Body of pancreas (tissue), 4 donors: ENCODE results near the gene CNIH1. TPM values are rescaled to one million over a fixed set of nuclear protein-coding genes. Genes with fewer than 3 reads are reported as not detected.
"Not testable (repeated sequence)": the region's sequence is repeated elsewhere in the genome, so short reads cannot be mapped to it uniquely, and the experiment has no call there.

Experiments
- ATAC-seq: fragments of 150-250 bp; one replicate; pipeline ENCODE4 v1.9.1; 2016
- DNase-seq, 4 donors: peaks; one replicate each; pipeline ENCODE4 v3.0.0-alpha.2; 2019
- H3K27ac ChIP-seq, 4 donors: fragments of 200-600 bp; sonication (generic); 1 replicate in 3 of 4; 2 replicates in 1 of 4; pipeline versions ENCODE4 v1.5.1 to v1.6.1; 2016 to 2019; ENCODE audit warnings: mild to moderate bottlenecking in 1 of 4, mixed read lengths in 1 of 4, moderate library complexity in 1 of 4
- H3K27me3 ChIP-seq, 2 donors: fragments of 200-600 bp; sonication (generic); one replicate each; pipeline ENCODE4 v1.6.0; 2016; ENCODE audit warnings: mild to moderate bottlenecking in 1 of 2
- H3K36me3 ChIP-seq, 2 donors: fragments of 200-600 bp; sonication (generic); replicated peaks in 1 of 2; 2 replicates each; pipeline ENCODE4 v1.5.1; 2016; ENCODE audit warnings: low read depth in 2 of 2; ENCODE audit not compliant: insufficient read depth in 1 of 2
- H3K4me1 ChIP-seq: fragments of 200-600 bp; sonication (generic); one replicate; pipeline ENCODE4 v1.6.0; 2016
- H3K4me3 ChIP-seq, 2 donors: fragments of 200-600 bp; sonication (generic); 1 replicate in 1 of 2; 2 replicates in 1 of 2; pipeline ENCODE4 v1.5.1; 2016 to 2019
- H3K9me3 ChIP-seq, 3 donors: fragments of 200-600 bp; sonication (generic); 1 replicate in 2 of 3; 2 replicates in 1 of 3; pipeline ENCODE4 v1.5.1; 2016
- POLR2A ChIP-seq, 3 donors: fragments of 450-650 bp; IDR thresholded peaks; one replicate each; pipeline ENCODE4 v1.6.1; 2016; ENCODE audit warnings: antibody characterized with exemption in 3 of 3, mild to moderate bottlenecking in 2 of 3
- WGBS, 2 donors: methylation state at CpG; one replicate each; pipeline ENCODE4 v1.1.5; 2017; 5-methylcytosine and 5-hydroxymethylcytosine counted together
- intact Hi-C: fragments of 100-400 bp; cut with DNase I; formaldehyde crosslinking; loops from one replicate; pipeline ENCODE4 v1.15.1; 2023
- total RNA-seq, 2 donors: library from RNA; depleted of rRNA; stranded (reverse); fragments of >200 nt; gene quantifications; one replicate each; pipeline ENCODE4 v1.1.0, GENCODE V29; 2016
- TF ChIP-seq, protein P1 (sequence below), 7 experiments: fragments of 450-650 bp in 4 of 7; fragments of 200-600 bp in 3 of 7; sonication (generic) in 3 of 7; IDR thresholded peaks; one replicate each; pipeline ENCODE4 v1.5.1; 2016 to 2019; ENCODE audit warnings: antibody characterized with exemption in 7 of 7

CNIH1 gene
- total RNA-seq, 2 donors from 2014 or later, result 15.2 to 18.2 TPM

DNA sequence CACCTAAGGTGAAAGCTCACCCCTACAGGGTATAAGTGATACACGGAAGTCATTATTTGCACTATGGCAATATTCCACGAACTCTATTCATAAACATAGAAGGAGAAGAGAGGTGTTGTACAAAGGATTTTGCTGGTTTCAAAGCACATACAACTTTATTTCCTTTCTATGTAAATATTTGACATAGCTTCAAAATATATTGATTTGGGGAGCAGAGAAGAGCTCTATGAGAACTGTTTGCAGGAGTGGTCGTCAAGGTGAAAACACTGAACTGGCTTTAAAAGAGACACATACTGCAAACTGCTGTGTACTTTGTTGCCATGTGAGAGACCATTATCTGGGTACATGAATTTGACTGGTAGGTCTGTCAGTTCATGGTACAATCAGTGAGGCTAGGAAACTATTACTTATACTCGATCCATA lies 16.7 kb downstream of the CNIH1 start:
- Histone ChIP-seq H3K9me3 (no peaks in the 10 kb centered on the region), H3K27me3 (no peaks in the 10 kb centered on the region), H3K4me3 (no peak overlapping the region), H3K36me3 (peaks cover 0 to 8% of the 10 kb centered on the region in 2 donors), H3K27ac (no peak overlapping the region), H3K4me1 (no peaks in the 10 kb centered on the region)
- intact Hi-C loops, result no loop called here
- TF ChIP-seq, protein P1, sequence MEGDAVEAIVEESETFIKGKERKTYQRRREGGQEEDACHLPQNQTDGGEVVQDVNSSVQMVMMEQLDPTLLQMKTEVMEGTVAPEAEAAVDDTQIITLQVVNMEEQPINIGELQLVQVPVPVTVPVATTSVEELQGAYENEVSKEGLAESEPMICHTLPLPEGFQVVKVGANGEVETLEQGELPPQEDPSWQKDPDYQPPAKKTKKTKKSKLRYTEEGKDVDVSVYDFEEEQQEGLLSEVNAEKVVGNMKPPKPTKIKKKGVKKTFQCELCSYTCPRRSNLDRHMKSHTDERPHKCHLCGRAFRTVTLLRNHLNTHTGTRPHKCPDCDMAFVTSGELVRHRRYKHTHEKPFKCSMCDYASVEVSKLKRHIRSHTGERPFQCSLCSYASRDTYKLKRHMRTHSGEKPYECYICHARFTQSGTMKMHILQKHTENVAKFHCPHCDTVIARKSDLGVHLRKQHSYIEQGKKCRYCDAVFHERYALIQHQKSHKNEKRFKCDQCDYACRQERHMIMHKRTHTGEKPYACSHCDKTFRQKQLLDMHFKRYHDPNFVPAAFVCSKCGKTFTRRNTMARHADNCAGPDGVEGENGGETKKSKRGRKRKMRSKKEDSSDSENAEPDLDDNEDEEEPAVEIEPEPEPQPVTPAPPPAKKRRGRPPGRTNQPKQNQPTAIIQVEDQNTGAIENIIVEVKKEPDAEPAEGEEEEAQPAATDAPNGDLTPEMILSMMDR (IDR thresholded peaks at IDR 0.05), result no peak
- TF ChIP-seq POLR2A (IDR thresholded peaks at IDR 0.05), result no peak
- ATAC-seq (no peak), DNase-seq (no peak)
- 51 to 55% methylated on average over 4 of the region's 4 CpGs for WGBS, 2 donors

DNA sequence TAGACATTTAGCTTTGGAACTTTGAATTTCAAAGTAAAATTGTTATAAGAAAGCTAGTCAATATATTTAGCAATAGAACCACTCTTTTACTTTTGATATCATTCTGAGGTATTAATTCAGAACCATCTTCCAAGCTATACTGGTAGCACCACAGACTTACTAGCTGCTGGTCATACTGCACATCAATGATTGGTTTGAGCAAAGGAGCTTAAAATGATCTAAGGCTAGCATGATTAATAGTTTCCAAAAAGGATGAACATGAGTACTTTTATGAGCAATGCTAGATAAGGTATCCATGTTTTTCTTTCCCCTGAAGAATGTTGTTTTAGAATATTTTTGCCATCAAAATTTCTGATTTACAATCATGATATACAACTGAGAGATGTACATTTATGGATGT lies 17.2 kb downstream of the CNIH1 start:
- Histone ChIP-seq H3K36me3 (peaks cover 0 to 8% of the 10 kb centered on the region in 2 donors), H3K27me3 (no peaks in the 10 kb centered on the region), H3K9me3 (no peaks in the 10 kb centered on the region), H3K4me3 (no peak overlapping the region), H3K4me1 (no peaks in the 10 kb centered on the region), H3K27ac (no peak overlapping the region)
- TF ChIP-seq, protein P1 (IDR thresholded peaks at IDR 0.05), result no peak
- no peak for TF ChIP-seq POLR2A (IDR thresholded peaks at IDR 0.05)
- intact Hi-C loops, result no loop called here
- DNase-seq, result no peak
- ATAC-seq, result no peak

DNA sequence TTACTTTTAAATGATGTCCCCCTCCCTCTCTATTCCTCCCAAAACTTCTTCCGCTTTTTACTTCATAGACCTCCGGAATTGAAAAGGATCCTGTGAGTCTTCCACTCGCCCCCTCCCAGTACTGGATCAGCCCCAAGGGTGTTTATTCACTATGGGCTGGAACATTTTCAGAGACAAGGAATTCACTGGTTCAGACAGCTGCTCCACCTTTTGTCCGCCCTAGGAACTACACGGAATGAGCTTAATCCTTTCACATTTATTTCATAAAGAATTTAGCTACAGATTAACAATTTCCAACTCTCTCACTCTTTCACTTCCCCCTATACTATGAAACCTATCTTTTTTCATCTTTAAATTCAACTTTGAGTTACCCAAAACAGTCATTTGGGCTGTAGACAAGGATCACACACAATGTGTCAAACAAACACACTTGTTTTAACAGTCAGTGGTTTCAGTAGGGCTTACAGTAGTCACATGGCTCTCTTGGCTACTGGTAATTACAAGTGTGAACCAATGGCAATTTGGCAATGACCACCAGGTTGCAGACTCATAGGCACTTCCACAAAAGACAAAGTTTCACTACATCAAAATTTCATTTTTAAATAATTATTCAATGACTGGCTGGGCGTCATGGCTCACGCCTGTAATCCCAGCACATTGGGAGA lies 20.6 kb downstream of the CNIH1 start:
- intact Hi-C loops, result no loop called here
- Histone ChIP-seq H3K27me3 (no peaks in the 10 kb centered on the region), H3K27ac (no peak overlapping the region), H3K4me1 (no peaks in the 10 kb centered on the region), H3K36me3 (no peaks in the 10 kb centered on the region), H3K4me3 (no peak overlapping the region), H3K9me3 (no peaks in the 10 kb centered on the region)
- TF ChIP-seq, protein P1 (IDR thresholded peaks at IDR 0.05), result peak; percentile 12 to 46 (median 35)
- no peak for TF ChIP-seq POLR2A (IDR thresholded peaks at IDR 0.05)
- DNase-seq (peak in 2 of 4 donors; percentile 13 to 42), ATAC-seq (peak; percentile 55)
- 44 to 52% methylated on average over 7 of the region's 7 CpGs for WGBS, 2 donors

DNA sequence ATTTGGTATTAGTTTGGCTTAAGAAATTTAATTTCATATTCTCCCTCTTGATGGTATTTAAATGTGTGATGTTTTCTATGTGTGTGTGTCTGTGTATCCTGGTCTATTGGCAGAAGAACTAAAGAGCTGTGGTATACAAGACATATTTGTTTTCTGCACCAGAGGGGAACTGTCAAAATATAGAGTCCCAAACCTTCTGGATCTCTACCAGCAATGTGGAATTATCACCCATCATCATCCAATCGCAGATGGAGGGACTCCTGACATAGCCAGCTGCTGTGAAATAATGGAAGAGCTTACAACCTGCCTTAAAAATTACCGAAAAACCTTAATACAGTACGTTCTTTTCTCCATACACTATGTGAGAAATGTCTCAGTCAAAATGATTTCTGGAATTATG lies 29.8 kb downstream of the CNIH1 start:
- Histone ChIP-seq H3K9me3 (no peaks in the 10 kb centered on the region), H3K27ac (no peak overlapping the region), H3K4me3 (no peak overlapping the region), H3K4me1 (no peaks in the 10 kb centered on the region), H3K27me3 (no peaks in the 10 kb centered on the region), H3K36me3 (no peaks in the 10 kb centered on the region)
- DNase-seq (no peak), ATAC-seq (no peak)
- intact Hi-C loops, result no loop called here
- TF ChIP-seq, protein P1 (IDR thresholded peaks at IDR 0.05), result no peak
- no peak for TF ChIP-seq POLR2A (IDR thresholded peaks at IDR 0.05)
- WGBS, 2 donors, result 95 to 97% methylated on average over 3 of the region's 3 CpGs

DNA sequence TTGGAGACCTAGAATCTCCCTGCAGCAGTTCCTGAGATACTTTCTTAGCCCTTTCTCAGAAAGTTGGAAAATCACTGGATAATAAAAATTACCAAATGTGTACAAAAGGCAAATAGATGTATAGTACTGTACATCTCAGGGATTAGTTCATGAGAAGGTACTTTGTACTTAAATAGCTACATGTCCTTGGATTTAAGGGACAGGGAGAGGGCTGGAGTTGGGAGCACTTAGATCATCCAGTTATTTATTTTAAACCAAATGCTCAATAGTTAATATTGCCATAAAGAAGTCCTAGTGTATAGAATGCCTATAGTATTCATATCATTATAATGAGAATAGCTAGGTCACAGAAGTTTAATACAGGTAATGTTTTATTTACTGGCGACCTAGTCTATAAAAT lies 31.0 kb downstream of the CNIH1 start:
- no peak for DNase-seq
- no peak for TF ChIP-seq POLR2A (IDR thresholded peaks at IDR 0.05)
- TF ChIP-seq, protein P1 (IDR thresholded peaks at IDR 0.05), result no peak
- H3K27ac ChIP-seq, result no peak overlapping the region
- intact Hi-C loops, result no loop called here
- H3K36me3 ChIP-seq, result no peaks in the 10 kb centered on the region
- no peaks in the 10 kb centered on the region for H3K4me1 ChIP-seq
- no peak overlapping the region for H3K4me3 ChIP-seq
- ATAC-seq, result no peak
- H3K9me3 ChIP-seq, result no peaks in the 10 kb centered on the region
- no peaks in the 10 kb centered on the region for H3K27me3 ChIP-seq
- WGBS, 2 donors, result 90 to 100% methylated on average over 1 of the region's 1 CpG

DNA sequence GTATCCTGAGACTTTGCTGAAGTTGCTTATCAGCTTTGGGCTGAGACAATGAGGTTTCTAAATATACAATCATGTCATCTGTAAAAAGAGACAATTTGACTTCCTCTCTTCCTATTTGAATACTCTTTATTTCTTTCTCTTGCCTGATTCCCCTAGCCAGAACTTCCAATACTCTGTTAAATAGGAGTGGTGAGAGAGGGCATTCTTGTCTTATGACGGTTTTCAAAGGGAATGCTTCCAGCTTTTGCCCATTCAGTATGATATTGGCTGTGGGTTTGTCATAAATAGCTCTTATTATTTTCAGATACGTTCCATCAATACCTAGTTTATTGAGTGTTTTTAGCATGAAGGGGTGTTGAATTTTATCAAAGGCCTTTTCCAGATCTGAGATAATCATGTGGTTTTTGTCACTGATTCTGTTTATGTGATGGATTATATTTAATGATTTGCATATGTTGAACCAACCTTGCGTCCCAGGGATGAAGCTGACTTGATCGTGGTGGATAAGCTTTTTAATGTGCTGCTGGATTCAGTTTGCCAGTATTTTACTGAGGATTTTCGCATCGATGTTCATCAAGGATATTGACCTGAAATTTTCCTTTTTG lies 37.7 kb downstream of the CNIH1 start:
- H3K27ac ChIP-seq, H3K27me3 ChIP-seq, intact Hi-C loops, H3K4me1 ChIP-seq, DNase-seq, H3K36me3 ChIP-seq, H3K4me3 ChIP-seq, H3K9me3 ChIP-seq, ATAC-seq: not testable (repeated sequence)
- WGBS, 2 donors, result 90 to 96% methylated on average over 6 of the region's 6 CpGs
